NCI-H1417 (cell line): ENCODE measurements around the gene AMPD2.

Source experiments
- DNase-seq, 3 experiments: peaks; one replicate each; lab custom pipeline; 2025; lab: John Stamatoyannopoulos, UW

Gene AMPD2

GRCh38 chr1:109619576-109620400, at the start of gene AMPD2, which contains the start of gene GNAT2:
TSS of gene AMPD2 (plus strand) at chr1:109619837. CDS start at chr1:109621176, 1,339 bp downstream.
TSS of gene GNAT2 (minus strand) at chr1:109619616. CDS start at chr1:109612870, 6,746 bp downstream.
- peak; percentile 58 to 73 (median 71) for DNase-seq

DNA sequence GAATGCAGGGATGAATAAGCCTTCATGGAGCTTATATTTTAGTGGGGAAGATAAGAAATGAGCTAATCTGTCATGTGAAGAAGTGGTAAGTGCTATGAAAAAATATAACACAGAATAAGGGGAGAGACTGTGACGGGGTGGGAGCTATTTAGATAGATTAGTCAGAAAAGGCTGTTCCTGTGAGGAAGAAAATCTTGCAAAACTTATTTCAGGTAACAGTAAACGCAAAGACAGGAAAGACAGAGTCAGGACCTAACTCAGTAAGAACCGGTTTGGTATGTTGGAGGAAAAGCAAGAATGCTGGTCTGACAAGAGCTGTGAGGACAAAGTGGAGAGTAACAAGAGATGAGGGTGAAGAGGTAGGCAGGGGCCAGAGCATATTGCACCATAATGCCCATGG, 49.2 kb upstream of the AMPD2 start:
- DNase-seq, result no peak

GRCh38 chr1:109573785-109574184, 45.9 kb upstream of the AMPD2 start:
- peak in 1 of 3 experiments; percentile 53 for DNase-seq

DNA sequence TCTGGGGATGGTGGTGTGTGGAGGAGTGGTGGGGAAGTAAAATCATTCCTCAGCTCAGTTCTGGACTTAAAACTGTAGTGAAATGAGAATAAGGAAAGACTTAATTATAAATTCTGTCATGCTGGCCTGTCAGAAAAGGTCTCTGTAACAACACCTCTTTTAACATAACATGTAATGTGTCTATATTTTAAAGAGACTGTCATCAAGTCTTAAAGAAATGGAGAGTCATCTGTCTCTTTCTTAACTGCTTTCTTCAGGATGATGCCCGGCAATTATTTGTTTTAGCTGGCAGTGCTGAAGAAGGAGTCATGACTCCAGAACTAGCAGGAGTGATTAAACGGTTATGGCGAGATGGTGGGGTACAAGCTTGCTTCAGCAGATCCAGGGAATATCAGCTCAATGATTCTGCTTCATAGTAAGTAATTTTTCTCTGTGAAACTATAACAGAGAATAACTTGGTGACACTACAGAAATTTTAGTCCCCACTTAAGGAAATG, 40.6 kb upstream of the AMPD2 start:
- no peak for DNase-seq

GRCh38 chr1:109579491-109579890, 40.1 kb upstream of the AMPD2 start:
- DNase-seq, result no peak

- DNase-seq, result no peak
Measured at GRCh38 chr1:109582021-109582420, 37.6 kb upstream of the AMPD2 start.

GRCh38 chr1:109584766-109585165, 34.9 kb upstream of the AMPD2 start:
- no peak for DNase-seq

DNA sequence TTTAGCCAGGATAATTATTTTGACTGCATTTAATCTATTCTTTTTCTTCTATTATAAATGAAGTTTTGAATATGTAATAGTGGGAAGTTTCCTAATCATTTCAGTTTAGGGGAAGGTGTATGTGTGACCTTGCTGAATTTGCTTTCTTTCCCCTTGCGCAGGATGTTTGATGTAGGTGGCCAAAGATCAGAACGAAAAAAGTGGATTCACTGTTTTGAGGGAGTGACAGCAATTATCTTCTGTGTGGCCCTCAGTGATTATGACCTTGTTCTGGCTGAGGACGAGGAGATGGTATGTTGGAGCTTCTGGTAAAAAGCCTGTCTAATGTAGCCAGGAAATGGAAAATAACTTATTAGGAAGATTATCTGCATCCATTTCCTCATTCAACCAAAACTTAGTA, 33.6 kb upstream of the AMPD2 start:
- no peak for DNase-seq

- no peak for DNase-seq
Measured at GRCh38 chr1:109589177-109589576, 30.5 kb upstream of the AMPD2 start.

DNA sequence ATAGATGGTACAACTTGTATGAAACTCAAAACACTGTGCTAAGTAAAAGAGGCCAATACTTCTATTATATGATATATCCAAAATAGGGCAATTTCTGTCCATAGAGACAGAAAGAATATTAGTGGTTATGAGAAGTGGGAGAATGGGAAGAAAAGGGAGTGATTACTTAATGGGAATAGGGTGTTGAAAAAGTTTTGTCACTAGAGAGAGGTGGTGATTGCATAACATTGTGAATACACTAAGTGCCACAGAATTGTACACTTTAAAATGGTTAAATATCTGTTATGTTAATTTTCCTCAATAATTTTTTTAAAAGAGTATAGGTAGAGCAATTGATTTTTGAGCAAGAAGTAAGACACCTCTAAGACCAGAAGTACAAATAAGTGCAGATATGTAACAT, 30.0 kb upstream of the AMPD2 start:
- no peak for DNase-seq

DNA sequence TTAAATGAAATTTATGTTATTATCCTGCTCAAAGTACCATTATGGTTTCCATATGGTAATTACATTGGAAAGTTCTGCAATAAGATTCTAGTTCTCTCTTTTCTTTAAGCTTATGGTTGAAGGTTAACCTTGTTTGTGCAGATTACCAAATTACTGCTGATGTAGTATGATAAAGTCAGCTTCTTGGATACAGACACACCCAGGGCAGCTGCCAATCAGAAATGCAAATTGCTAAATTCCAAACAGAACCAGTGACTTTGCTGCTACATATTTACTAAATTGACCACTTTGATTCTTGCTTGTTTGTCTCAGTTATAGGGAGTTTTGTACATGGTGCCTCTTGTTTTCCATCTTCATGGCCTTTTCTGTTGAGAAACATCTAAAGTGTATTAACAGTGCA, 26.7 kb upstream of the AMPD2 start:
- DNase-seq, result no peak

DNA sequence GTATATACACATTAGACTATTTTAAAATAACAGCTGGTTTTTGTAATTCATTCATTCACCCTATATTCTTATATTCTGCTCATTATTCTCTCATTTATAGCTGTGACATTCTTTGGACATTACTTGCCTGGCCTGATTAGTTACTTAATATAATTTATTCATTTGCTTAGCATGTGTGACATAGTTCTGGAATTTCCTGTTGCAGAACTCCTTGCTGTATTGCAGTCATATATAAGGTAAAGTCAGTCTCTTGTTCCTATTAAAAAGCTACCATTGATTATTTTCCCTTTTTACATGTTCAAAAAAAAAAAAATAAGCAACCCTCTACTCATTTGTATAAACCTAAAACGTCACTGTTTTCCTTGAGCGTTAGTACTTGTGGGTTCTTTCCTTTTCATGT, 24.1 kb upstream of the AMPD2 start:
- no peak for DNase-seq

DNA sequence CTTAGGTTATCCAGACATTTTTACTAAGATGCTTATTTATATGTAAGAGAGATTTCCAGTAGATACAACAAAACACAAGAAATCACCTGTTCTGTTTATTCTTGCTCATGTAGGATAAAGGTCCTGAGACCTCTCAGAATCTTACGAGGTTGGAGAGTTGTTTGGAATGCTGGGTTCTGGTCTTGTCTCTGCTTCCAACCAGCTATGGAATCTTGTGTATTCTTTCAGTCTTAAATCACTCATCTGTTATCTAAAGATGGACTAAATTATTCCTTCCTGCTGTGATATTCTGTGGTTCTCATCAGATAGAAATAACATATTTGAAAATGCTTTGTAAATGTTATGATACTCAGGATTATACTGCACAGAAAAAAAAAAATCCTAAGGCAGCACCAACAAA, 21.5 kb upstream of the AMPD2 start:
- no peak for DNase-seq

- DNase-seq, result no peak
Measured at GRCh38 chr1:109598655-109599054, 21.0 kb upstream of the AMPD2 start.

DNA sequence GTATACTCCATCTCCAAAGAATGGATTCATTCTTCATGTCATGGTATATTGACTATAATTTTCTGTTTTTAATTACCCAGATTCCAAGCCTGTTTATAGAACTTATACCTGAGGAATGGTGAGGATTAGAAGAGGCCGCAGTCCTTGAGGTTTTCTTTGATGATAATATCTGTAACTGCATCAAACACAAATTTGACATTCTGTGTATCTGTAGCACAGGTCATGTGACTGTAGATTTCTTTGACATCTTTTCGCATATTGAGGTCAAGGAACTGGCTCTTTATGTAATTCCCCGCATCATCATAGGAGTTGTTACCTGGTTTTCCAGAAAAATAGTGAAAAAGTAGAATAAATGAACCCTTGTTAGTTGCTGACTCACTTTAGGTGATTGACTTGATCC, 16.4 kb upstream of the AMPD2 start:
- DNase-seq, result no peak

GRCh38 chr1:109605381-109605780, 14.3 kb upstream of the AMPD2 start:
- no peak for DNase-seq

DNA sequence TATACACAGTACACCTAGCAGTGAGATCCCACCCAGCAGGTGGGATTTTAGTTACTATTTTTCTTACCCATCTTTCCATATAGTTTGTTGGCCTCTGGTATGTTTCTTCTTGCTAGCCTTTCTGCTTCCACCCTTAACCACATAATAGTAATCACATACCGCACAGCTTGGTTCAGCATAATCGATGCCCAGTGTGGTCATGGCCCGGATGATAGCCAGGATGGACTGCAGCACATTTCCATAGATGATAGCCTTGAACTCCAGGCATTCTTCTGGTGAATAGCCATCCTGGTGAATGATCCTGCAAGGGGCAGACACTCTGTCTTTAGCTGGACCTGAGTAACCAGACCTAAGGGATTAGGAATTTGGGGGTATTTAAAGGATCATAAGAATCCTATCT, 9.8 kb upstream of the AMPD2 start:
- DNase-seq, result no peak

GRCh38 chr1:109610609-109611307, 8.9 kb upstream of the AMPD2 start:
- no peak for DNase-seq

DNA sequence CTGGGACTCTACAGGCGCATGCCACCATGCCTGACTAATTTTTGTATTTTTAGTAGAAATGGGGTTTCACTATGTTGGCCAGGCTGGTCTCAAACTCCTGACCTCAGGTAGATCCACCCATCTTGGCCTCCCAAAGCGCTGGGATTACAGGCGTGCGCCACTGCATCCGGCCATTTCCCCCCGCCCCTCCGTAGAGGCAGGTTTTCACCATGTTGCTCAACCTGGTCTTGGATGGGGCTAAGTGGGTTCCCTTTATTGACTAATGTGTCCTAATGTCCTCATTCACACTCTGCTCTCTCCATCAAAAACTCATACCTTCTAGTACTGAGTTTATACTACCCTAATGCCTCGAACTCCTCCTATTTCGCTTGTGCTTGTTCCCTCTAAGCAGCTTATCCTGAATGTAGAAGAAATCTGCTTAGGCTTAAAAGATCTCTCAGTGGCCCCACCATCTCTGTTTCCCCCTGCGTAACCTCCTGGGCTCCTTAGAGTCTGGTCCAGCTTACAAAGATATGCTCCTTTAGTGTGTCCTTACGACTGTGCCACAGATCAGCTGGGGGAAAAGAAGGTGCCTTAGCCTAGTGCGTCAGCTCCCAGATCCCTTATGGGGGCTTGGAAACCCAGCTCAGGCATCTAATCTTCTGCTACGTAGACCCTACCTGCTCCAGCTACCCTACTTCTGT, 8.2 kb upstream of the AMPD2 start:
- DNase-seq, result no peak

DNA sequence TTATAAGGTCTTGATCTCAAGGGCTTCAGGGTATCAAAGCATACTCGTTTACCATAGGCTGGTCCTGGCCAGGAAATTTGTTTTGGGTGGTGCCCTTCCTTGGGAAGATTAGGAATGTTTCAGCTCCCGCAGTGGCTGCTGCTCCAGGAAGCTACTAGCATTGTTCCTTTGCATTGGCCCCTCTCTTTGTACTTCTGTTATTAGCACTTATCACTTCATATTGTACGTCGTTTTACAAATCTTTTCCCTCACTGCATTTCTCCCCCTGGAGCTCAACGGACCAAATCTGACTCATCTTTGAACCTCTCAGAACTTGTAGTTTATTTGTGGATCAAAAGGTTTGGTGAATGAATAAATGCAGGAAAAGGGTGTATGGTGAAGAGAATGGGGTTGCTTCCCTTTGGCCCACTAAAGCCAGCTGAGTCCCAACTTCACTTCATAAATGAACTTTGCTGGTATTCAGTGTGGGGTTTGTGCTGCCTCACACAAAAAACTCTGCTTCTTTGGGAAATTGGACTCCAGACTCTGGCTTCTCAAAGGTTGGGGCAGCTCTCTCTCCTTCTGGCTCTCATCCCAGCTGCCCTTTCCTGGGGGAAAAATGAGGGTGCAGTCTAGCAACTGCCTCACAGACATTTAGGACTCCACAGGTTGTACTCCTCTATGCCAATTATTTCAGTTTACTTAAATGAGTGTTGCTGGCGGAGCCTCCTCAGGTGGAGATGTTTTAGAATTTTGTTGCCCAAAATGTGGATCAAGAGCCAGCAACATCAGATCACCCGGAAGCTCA, 6.1 kb upstream of the AMPD2 start:
- DNase-seq, result no peak

DNA sequence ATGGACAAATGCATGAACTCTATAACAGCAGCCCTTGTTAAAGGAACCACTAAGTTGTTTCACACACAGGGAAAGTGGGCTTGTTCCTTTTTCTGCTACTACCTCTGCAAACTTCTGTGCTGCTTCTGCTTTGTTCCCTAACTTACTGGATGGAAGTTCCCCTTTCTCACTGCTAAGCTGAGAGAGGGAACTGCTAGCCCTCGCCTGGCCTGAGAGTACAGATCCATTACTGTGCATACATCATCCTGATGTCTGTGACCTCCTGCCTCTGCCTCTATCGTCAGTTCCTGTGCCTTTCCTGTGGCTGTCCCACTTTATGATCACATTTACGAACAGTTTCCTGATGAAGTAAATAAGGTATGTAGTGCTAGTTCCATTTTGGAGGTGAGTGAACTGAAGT, 3.8 kb upstream of the AMPD2 start:
- DNase-seq, result no peak

GRCh38 chr1:109616391-109616790, 3.2 kb upstream of the AMPD2 start:
- DNase-seq, result no peak
